Spleen (tissue), 11 donors: ENCODE data around the gene FOSB. TPM values are rescaled to one million over a fixed set of nuclear protein-coding genes. Genes with fewer than 3 reads are reported as not detected.

Experiments used
- DNase-seq: peaks from one replicate; pipeline ENCODE4 v3.0.0-alpha.2; 2020
- H3K27ac ChIP-seq, 8 donors: fragments of 200-600 bp; sonication (generic) in 7 of 8; 1 replicate in 4 of 8; 2 replicates in 4 of 8; pipeline versions ENCODE4 v1.5.0 to v1.8.0; 2016 to 2021; ENCODE audit warnings: inconsistent platforms in 4 of 8, mild to moderate bottlenecking in 4 of 8, moderate library complexity in 1 of 8
- H3K27me3 ChIP-seq, 7 donors: fragments of 200-600 bp; sonication (generic) in 6 of 7; replicated peaks in 1 of 7; 1 replicate in 4 of 7; 2 replicates in 3 of 7; pipeline versions ENCODE4 v1.5.0 to v1.8.0; 2016 to 2021; ENCODE audit warnings: inconsistent platforms in 3 of 7, mild to moderate bottlenecking in 1 of 7
- H3K36me3 ChIP-seq, 6 donors: fragments of 200-600 bp; sonication (generic) in 5 of 6; 1 replicate in 4 of 6; 2 replicates in 2 of 6; pipeline versions ENCODE4 v1.5.0 to v1.8.0; 2016 to 2021; ENCODE audit warnings: inconsistent platforms in 2 of 6
- H3K4me1 ChIP-seq, 6 donors: fragments of 200-600 bp; sonication (generic) in 5 of 6; 1 replicate in 3 of 6; 2 replicates in 3 of 6; pipeline versions ENCODE4 v1.5.0 to v1.8.0; 2016 to 2021; ENCODE audit warnings: inconsistent platforms in 3 of 6
- H3K4me3 ChIP-seq, 8 donors: fragments of 200-600 bp; sonication (generic) in 7 of 8; 1 replicate in 4 of 8; 2 replicates in 4 of 8; pipeline versions ENCODE4 v1.5.0 to v1.8.0; 2016 to 2021; ENCODE audit warnings: inconsistent platforms in 4 of 8, mild to moderate bottlenecking in 4 of 8, moderate library complexity in 2 of 8
- H3K9me3 ChIP-seq, 8 donors: fragments of 200-600 bp; sonication (generic) in 7 of 8; 1 replicate in 4 of 8; 2 replicates in 4 of 8; pipeline versions ENCODE4 v1.5.0 to v1.8.0; 2016 to 2021; ENCODE audit warnings: inconsistent platforms in 4 of 8
- CTCF ChIP-seq, 11 experiments: fragments of 200-600 bp in 7 of 11; fragments of 450-650 bp in 4 of 11; sonication (generic) in 4 of 11; IDR thresholded peaks in 8 of 11; conservative IDR thresholded peaks in 3 of 11; 1 replicate in 7 of 11; 2 replicates in 4 of 11; pipeline versions ENCODE4 v1.4.0 to v1.8.0; 2016 to 2021; ENCODE audit warnings: antibody characterized with exemption in 11 of 11, inconsistent platforms in 4 of 11, mild to moderate bottlenecking in 1 of 11
- POLR2A ChIP-seq, 3 donors: fragments of 450-650 bp; IDR thresholded peaks; one replicate each; pipeline ENCODE4 v1.5.1; 2017; ENCODE audit warnings: antibody characterized with exemption in 3 of 3, mild to moderate bottlenecking in 1 of 3
- POLR2AphosphoS5 ChIP-seq, 3 donors: sonication (generic); formaldehyde crosslinking; IDR thresholded peaks; one replicate each; pipeline ENCODE4 v1.5.1; 2017; ENCODE audit warnings: antibody characterized with exemption in 3 of 3
- WGBS, 5 donors: extraction: QIAGEN DNeasy Blood & Tissue Kit in 3 of 5; methylation state at CpG; one replicate each; pipeline versions ENCODE4 v1.1.5 to v1.1.7; 2013 to 2018; 5-methylcytosine and 5-hydroxymethylcytosine counted together
- intact Hi-C: fragments of 100-400 bp; cut with DNase I; formaldehyde crosslinking; loops from one replicate; pipeline ENCODE4 v1.15.0; 2023; ENCODE audit warnings: low total_unique reads
- polyA plus RNA-seq, 3 donors: library from polyadenylated mRNA; stranded (reverse); fragments of 200-250 nt; gene quantifications; one replicate each; pipeline ENCODE4 v1.2.1, GENCODE V29; 2013
- total RNA-seq, 7 donors: library from RNA; depleted of rRNA in 3 of 7; stranded (reverse); fragments of >200 nt in 3 of 7; fragmentation: NEBNext Ultra II Directional in 4 of 7; extraction: Animal tissue kit (Norgen Biotek cat#: 25700) in 4 of 7; gene quantifications; one replicate each; pipeline versions ENCODE4 v1.1.0 to v1.2.1, GENCODE V29; 2016 to 2021
- donor health status: healthy with polysubstance abuse.
- donor health status: DM: no; HTN: no; CAD: no; lungs with moderate emphysema.
- donor health status: DM: no; HTN: no; CAD: no.
- donor health status: Bipolar disorder and iron deficiency.
- donor health status: healthy.
- donor health status: DM: no; HTN: no; CAD: no.
- donor health status: DM: yes; HTN: yes; CAD: no.

FOSB gene
- total and polyA plus RNA-seq, 10 donors: 0.42 to 41.7 (median 1.5) TPM

- 91 to 98% (median 94%) methylated on average over 3 of the region's 3 CpGs for WGBS, 5 donors
- no peaks in the 10 kb centered on the region for H3K36me3 ChIP-seq
- H3K27me3 ChIP-seq: no peaks in the 10 kb centered on the region
- no peak overlapping the region for H3K4me3 ChIP-seq
- no peaks in the 10 kb centered on the region for H3K9me3 ChIP-seq
- H3K4me1 ChIP-seq: peaks cover 25 to 71% (median 52%) of the 10 kb centered on the region in 6 donors
- peak overlapping the region in 2 of 8 donors; percentile 80 to 87 for H3K27ac ChIP-seq
- no peak for TF ChIP-seq CTCF (IDR thresholded peaks at IDR 0.05 in 8 of 11, conservative IDR thresholded peaks at IDR 0.05 in 3 of 11)
- no peak for TF ChIP-seq POLR2AphosphoS5 (IDR thresholded peaks at IDR 0.05)
- TF ChIP-seq POLR2A (IDR thresholded peaks at IDR 0.05): no peak
- intact Hi-C loops: no loop called here
- no peak for DNase-seq
These were observed 19.4 kb upstream of the FOSB start for GRCh38 chr19:45448425-45448756.

DNA sequence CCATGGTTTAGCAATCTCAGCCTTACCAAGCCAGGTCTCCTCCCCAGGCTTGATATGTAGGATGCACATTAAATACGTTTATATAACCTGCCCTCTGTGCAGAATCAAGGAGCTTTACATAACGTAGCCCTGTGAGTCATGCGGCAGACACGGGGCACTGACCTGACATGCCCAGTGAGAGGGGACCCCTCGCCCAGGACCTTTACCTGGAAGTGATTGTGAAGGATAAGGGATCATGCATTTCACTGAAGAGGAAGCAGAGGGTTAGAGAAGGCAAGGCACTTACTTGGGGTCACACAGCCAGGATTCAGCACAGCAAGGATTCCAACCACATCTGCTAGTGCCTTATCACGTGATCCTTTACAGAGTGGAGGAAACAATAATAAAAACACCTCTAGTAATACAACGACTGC is 18.9 kb upstream of the FOSB start:
- intact Hi-C loops: no loop called here
- TF ChIP-seq POLR2A (IDR thresholded peaks at IDR 0.05) (no peak), CTCF (IDR thresholded peaks at IDR 0.05 in 8 of 11, conservative IDR thresholded peaks at IDR 0.05 in 3 of 11) (no peak), POLR2AphosphoS5 (IDR thresholded peaks at IDR 0.05) (no peak)
- Histone ChIP-seq H3K4me3 (peak overlapping the region in 1 of 8 donors; percentile 63), H3K9me3 (no peaks in the 10 kb centered on the region), H3K27me3 (no peaks in the 10 kb centered on the region), H3K27ac (peak overlapping the region in 5 of 8 donors; percentile 66 to 88 (median 87)), H3K36me3 (no peaks in the 10 kb centered on the region), H3K4me1 (peaks cover 25 to 66% (median 47%) of the 10 kb centered on the region in 6 donors)
- no peak for DNase-seq
- WGBS, 5 donors: 63 to 78% (median 72%) methylated on average over 7 of the region's 7 CpGs

- H3K27me3 ChIP-seq: no peaks in the 10 kb centered on the region
- TF ChIP-seq POLR2AphosphoS5 (IDR thresholded peaks at IDR 0.05) (peak in 1 of 3 donors; percentile 44), POLR2A (IDR thresholded peaks at IDR 0.05) (no peak)
- peak overlapping the region; percentile 51 to 88 (median 75) for H3K27ac ChIP-seq
- H3K4me1 ChIP-seq: peaks cover 19 to 66% (median 42%) of the 10 kb centered on the region in 6 donors
- intact Hi-C loops: no loop called here
- WGBS, 5 donors: 6 to 16% (median 10%) methylated on average over 5 of the region's 5 CpGs
- H3K36me3 ChIP-seq: no peaks in the 10 kb centered on the region
- no peak for DNase-seq
- H3K4me3 ChIP-seq: peak overlapping the region; percentile 49 to 84 (median 62)
- no peaks in the 10 kb centered on the region for H3K9me3 ChIP-seq
These were observed 17.8 kb upstream of the FOSB start for GRCh38 chr19:45450012-45450333.

GRCh38 chr19:45451131-45451849 is 16.5 kb upstream of the FOSB start:
- H3K36me3 ChIP-seq: no peaks in the 10 kb centered on the region
- WGBS, 5 donors: 1 to 2% (median 2%) methylated on average over 18 to 28 of the region's 28 CpGs
- H3K27me3 ChIP-seq: peaks cover 0 to 5% (median 0%) of the 10 kb centered on the region in 7 donors
- TF ChIP-seq POLR2A (IDR thresholded peaks at IDR 0.05) (no peak), POLR2AphosphoS5 (IDR thresholded peaks at IDR 0.05) (peak in 1 of 3 donors; percentile 31)
- no peak for DNase-seq
- H3K4me3 ChIP-seq: peak overlapping the region; percentile 49 to 84 (median 62)
- intact Hi-C loops: no loop called here
- peaks cover 26 to 66% (median 46%) of the 10 kb centered on the region in 6 donors for H3K4me1 ChIP-seq
- no peaks in the 10 kb centered on the region for H3K9me3 ChIP-seq
- H3K27ac ChIP-seq: peak overlapping the region; percentile 35 to 88 (median 76)

GRCh38 chr19:45451850-45452387 is 15.9 kb upstream of the FOSB start:
- no peak for DNase-seq
- Histone ChIP-seq H3K27ac (peak overlapping the region in 5 of 8 donors; percentile 70 to 88 (median 87)), H3K4me1 (peaks cover 27 to 69% (median 50%) of the 10 kb centered on the region in 6 donors), H3K9me3 (no peaks in the 10 kb centered on the region), H3K36me3 (no peaks in the 10 kb centered on the region), H3K4me3 (peak overlapping the region in 1 of 8 donors; percentile 84), H3K27me3 (peaks cover 0 to 5% (median 0%) of the 10 kb centered on the region in 7 donors)
- TF ChIP-seq POLR2AphosphoS5 (IDR thresholded peaks at IDR 0.05) (no peak), POLR2A (IDR thresholded peaks at IDR 0.05) (no peak), CTCF (IDR thresholded peaks at IDR 0.05 in 8 of 11, conservative IDR thresholded peaks at IDR 0.05 in 3 of 11) (no peak)
- intact Hi-C loops: no loop called here
- 74 to 79% (median 77%) methylated on average over 12 of the region's 12 CpGs for WGBS, 5 donors
